Common myeloid progenitor, CD34-positive (primary cell): ENCODE results near the gene CD4.

Experiments
- CTCF ChIA-PET: fragments of 350-600 bp; sonication (Branson Sonifier 250); formaldehyde crosslinking; loops from one replicate; lab custom pipeline; 2021; ENCODE audit warnings: antibody characterized with exemption; lab: Charles Lee
- POLR2A ChIA-PET: fragments of 350-600 bp; sonication (Branson Sonifier 250); formaldehyde crosslinking; loops from one replicate; lab custom pipeline; 2021; ENCODE audit warnings: antibody characterized with exemption; lab: Charles Lee
- DNase-seq, 3 donors: peaks; one replicate each; pipeline versions ENCODE4 v3.0.0 to v3.0.0-alpha.2; 2013
- H3K27ac ChIP-seq, 2 experiments: 1 replicate in 1 of 2; 2 replicates in 1 of 2; pipeline ENCODE4 v1.7.0; 2013; ENCODE audit warnings: inconsistent platforms in 2 of 2, low read length in 2 of 2, mild to moderate bottlenecking in 2 of 2, low read depth in 1 of 2, moderate library complexity in 1 of 2; ENCODE audit not compliant: severe bottlenecking in 2 of 2, insufficient read depth in 1 of 2, poor library complexity in 1 of 2
- H3K27me3 ChIP-seq, 5 experiments: replicated peaks in 2 of 5; 1 replicate in 3 of 5; 2 replicates in 2 of 5; pipeline versions ENCODE4 v1.6.1 to v1.7.0; 2013; ENCODE audit warnings: low read length in 4 of 5, mild to moderate bottlenecking in 2 of 5, moderate library complexity in 2 of 5, inconsistent platforms in 1 of 5; ENCODE audit not compliant: insufficient read depth in 5 of 5, control insufficient read depth in 4 of 5
- H3K36me3 ChIP-seq, 4 experiments: 1 replicate in 2 of 4; 2 replicates in 2 of 4; pipeline versions ENCODE4 v1.6.1 to v1.7.0; 2013; ENCODE audit warnings: low read length in 3 of 4, control low read depth in 1 of 4, mild to moderate bottlenecking in 1 of 4; ENCODE audit not compliant: control insufficient read depth in 4 of 4, insufficient read depth in 4 of 4
- H3K4me1 ChIP-seq, 4 experiments: 1 replicate in 3 of 4; 2 replicates in 1 of 4; pipeline versions ENCODE4 v1.6.1 to v1.7.1; 2013; ENCODE audit warnings: low read length in 3 of 4, mild to moderate bottlenecking in 3 of 4, control low read depth in 1 of 4, inconsistent platforms in 1 of 4, moderate library complexity in 1 of 4; ENCODE audit not compliant: control insufficient read depth in 4 of 4, insufficient read depth in 4 of 4; ENCODE audit errors: control extremely low read depth in 1 of 4
- H3K4me3 ChIP-seq, 7 experiments: 1 replicate in 4 of 7; 2 replicates in 3 of 7; pipeline versions ENCODE4 v1.5.1 to v1.7.0; 2013; ENCODE audit warnings: mild to moderate bottlenecking in 7 of 7, low read length in 6 of 7, moderate library complexity in 6 of 7, inconsistent platforms in 2 of 7, low read depth in 2 of 7, control low read depth in 1 of 7; ENCODE audit not compliant: insufficient read depth in 4 of 7, control insufficient read depth in 1 of 7; ENCODE audit errors: extremely low read depth in 1 of 7
- H3K9me3 ChIP-seq, 5 experiments: 1 replicate in 4 of 5; 2 replicates in 1 of 5; pipeline versions ENCODE4 v1.6.1 to v1.7.1; 2013; ENCODE audit warnings: low read length in 4 of 5, mild to moderate bottlenecking in 2 of 5, inconsistent platforms in 1 of 5, low read depth in 1 of 5, moderate library complexity in 1 of 5; ENCODE audit not compliant: control insufficient read depth in 4 of 5, insufficient read depth in 2 of 5; ENCODE audit errors: control extremely low read depth in 1 of 5
- WGBS: methylation state at CpG from one replicate; pipeline ENCODE4 v1.1.5; 2013; ENCODE audit not compliant: insufficient coverage; 5-methylcytosine and 5-hydroxymethylcytosine counted together

The CD4 gene

DNA sequence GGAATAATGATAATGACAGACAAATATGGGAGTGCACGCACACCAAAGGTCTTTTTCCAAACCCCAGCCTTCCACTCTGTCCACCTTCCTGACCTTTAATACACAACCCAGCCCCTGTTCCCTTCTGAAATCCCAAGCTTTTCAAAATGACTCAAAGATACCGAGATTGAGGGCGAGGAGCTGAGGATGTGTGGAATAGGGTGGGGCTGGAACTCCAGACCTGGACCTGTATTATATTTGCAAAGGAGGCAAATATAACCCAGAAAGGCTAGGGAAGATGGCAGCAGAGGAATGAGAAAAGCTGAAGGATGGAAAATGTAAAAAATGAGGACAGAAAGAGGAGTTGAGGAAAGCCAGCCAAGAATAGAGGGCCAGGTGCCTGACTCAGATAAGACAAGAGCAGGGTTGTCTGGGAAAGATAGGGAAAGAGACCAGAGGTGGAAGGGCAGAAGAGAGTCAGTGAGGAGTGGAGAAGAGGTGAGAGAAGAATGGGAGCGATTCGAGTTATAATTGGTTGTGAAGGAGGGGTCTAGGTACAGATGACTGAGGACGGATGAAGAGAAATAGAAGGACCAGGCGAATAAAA, 24.2 kb upstream of the CD4 start:
- H3K36me3 ChIP-seq = peaks cover 0 to 7% (median 2%) of the 10 kb centered on the region in 4 experiments
- DNase-seq = no peak
- POLR2A ChIA-PET = interaction anchor here (2.3 kb wide), 1 partner anchor 12 kb away, joined by 12 read pairs; the partner anchor contains the start of gene MLF2

DNA sequence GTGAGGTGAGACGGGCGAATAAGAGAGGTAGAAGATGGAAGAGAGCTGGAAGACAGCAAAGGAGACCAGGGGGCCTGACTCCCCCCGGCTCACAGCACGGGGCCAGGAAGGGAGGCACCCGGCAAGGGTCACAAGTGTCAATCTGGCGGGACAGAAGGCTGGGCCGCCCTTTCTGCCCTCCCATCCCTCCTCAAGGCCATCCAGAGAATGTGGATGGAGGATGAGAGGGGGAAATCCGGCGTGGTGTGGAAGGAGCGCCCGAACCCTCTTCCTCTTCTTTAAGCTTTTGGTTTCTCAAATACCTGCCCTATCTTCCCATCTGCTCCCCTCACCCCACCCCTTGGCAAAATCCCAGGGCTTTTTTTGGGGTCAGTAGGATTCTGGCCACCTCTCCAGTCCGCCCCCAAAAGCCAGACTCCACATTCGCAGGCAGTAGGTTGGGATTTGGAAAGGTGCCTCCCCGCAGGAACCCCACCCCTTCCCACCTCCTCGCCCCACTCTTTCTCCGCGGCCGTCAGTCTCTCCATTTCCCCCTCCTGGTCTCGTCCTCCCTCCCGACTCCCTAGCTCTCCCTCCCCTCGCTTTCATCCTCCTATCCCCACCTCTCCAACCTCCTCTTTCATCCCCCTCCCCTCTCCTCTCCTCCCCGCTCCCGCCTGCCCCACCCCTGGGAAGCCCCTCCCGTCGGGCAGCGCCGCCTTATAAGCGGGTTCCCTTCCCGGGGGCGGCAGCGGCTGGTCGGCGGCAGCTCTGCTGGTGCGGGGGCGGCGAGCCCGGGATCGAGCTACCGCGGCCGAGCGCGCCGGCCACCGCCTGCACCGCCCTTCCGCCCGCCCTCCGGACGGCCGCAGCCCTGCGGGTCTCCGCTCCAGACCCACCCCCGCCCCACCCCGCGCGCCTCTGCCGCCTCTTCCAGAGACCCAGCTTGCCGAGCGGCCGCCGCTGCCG, 23.4 kb upstream of the CD4 start, which contains the start of gene PTMS:
Gene PTMS, plus strand, starts transcription at position 730 of the 948 bp plus-strand sequence. CDS start 343 bp downstream, outside the sequence.
- peak within 1 kb of the TSS in 1 of 2 experiments; percentile 70 for H3K27ac ChIP-seq
- peaks cover 0 to 10% (median 2%) of the 10 kb centered on the region in 4 experiments for H3K36me3 ChIP-seq
- whole genome bisulfite sequencing = 3% methylated on average over 39 of the region's 63 CpGs
- H3K4me3 ChIP-seq = peak within 1 kb of the TSS; percentile 56 to 93 (median 74)
- ChIA-PET POLR2A (interaction anchor here (0.6 to 2.3 kb wide), 3 partner anchors 13 to 193 kb away, joined by 3 to 12 read pairs (median 3); partner anchors contain the start of gene MLF2), CTCF (interaction anchor here (0.8 to 15.2 kb wide), 18 partner anchors 10 to 69 kb away, joined by 3 to 237 read pairs (median 4); partner anchors contain the start of genes CD4, GPR162 and MLF2)
- peaks cover 8 to 59% (median 37%) of the 10 kb centered on the region in 4 experiments for H3K4me1 ChIP-seq
- no peak for DNase-seq
- H3K9me3 ChIP-seq = no peaks in the 10 kb centered on the region
- H3K27me3 ChIP-seq = peaks cover 0 to 16% (median 0%) of the 10 kb centered on the region in 5 experiments

More for the DNA sequence above, 24.2 kb upstream of the CD4 start:
- 38% methylated on average over 6 of the region's 7 CpGs for WGBS
- Histone ChIP-seq H3K4me1 (peaks cover 8 to 53% (median 35%) of the 10 kb centered on the region in 4 experiments), H3K27ac (peak overlapping the region in 1 of 2 experiments; percentile 70), H3K4me3 (peak overlapping the region in 5 of 7 experiments; percentile 58 to 93 (median 71)), H3K9me3 (no peaks in the 10 kb centered on the region), H3K27me3 (peaks cover 0 to 16% (median 0%) of the 10 kb centered on the region in 5 experiments)
- CTCF ChIA-PET = interaction anchor here (0.8 to 15.2 kb wide), 10 partner anchors 9 to 67 kb away, joined by 3 to 237 read pairs (median 12); partner anchors contain the start of genes GPR162 and MLF2

DNA sequence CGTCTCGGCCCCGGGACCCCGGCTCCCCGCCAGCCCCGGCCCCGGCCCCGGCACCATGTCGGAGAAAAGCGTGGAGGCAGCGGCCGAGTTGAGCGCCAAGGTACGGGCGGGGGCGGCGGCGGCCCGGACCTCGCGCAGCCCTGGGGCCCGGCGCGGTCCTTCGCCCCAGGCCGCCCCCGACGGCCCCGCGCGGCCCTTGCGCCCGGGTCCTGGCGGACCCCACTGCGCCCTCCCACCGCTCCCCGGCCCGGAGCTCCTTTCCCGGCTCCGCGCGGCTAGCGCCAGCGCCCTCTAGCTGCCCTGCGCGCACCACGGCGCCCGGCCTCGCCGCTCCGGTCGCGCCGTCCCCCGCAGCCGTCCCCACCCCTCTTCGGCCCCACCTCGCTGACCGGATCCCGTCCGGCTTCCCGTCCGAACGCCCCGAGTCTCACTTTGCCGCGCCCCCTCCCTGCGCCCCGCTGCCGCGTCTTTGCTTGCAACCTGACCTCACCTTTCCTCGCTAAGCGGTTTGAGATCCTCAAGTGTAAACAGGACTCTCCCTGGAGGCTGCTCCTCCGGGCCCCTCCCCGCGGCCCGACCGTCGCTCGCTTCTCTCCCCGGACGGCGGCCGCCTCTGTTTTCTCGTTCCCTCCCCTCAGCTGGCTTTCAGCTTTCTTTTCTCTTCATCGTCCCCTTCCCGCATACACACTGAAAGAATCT, 22.5 kb upstream of the CD4 start:
- ChIA-PET POLR2A (interaction anchor here (1.1 to 2.3 kb wide), 2 partner anchors 14 to 192 kb away, joined by 3 to 12 read pairs; partner anchors contain the start of gene MLF2), CTCF (interaction anchor here (0.6 to 15.2 kb wide), 16 partner anchors 10 to 69 kb away, joined by 3 to 237 read pairs (median 4); partner anchors contain the start of genes CD4, GPR162 and MLF2)
- peak overlapping the region in 1 of 2 experiments; percentile 58 for H3K27ac ChIP-seq
- H3K4me1 ChIP-seq = peaks cover 8 to 68% (median 46%) of the 10 kb centered on the region in 4 experiments
- no peaks in the 10 kb centered on the region for H3K9me3 ChIP-seq
- WGBS = under 1% methylated on average over 72 of the region's 88 CpGs
- peaks cover 0 to 10% (median 2%) of the 10 kb centered on the region in 4 experiments for H3K36me3 ChIP-seq
- peak overlapping the region; percentile 56 to 93 (median 74) for H3K4me3 ChIP-seq
- H3K27me3 ChIP-seq = peaks cover 0 to 16% (median 0%) of the 10 kb centered on the region in 5 experiments
- peak; percentile 57 to 66 (median 60) for DNase-seq

DNA sequence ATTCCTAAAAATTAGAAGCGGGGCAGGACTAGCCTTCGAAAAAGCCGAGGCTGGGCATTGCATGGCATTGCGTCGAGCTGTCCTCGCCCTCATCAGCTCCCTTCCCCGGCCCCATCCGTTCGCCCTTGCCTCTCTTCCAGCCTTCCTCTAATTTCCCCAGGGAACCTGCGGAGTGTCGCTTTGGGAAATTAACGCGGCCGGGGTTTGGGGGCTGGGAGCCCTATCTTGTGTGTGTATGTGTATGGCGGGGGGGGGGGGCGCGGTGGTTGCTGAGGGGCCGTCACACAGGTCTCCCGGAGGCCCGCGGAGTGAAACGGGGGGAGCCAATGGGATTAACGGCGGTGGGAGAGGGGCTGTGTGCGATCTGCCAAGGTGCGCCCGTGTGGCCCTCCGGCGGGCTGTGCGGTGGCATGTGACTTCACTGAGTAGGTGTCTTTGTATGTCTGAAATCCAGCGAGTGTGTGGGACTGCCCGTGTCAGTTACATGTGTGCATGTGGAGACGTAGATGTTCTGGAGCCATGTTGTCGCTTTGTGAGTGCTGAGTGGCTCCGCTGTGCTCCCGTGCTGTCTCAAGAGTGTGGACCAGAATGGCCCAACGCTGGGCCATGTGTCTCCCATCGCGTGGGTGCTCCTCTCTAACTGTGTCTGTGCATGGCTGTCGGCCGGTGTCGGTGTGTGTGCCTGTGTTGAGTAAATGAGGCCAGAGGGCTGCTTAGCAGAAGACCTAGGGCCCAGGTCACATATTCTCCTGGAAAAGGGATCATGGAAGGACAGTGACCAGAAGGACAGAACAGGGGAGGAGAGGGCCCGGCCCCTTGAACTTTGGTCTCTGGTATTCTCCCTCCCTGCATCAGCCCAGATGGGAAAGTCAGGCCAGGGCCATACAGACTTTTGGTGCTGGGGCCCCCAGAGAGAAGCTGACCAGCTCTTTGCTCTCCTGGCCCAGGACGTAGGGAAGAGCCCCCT, 21.7 kb upstream of the CD4 start:
- H3K36me3 ChIP-seq = peaks cover 0 to 10% (median 2%) of the 10 kb centered on the region in 4 experiments
- ChIA-PET POLR2A (interaction anchor here (1.1 to 2.3 kb wide), 2 partner anchors 15 to 191 kb away, joined by 3 to 12 read pairs; partner anchors contain the start of gene MLF2), CTCF (interaction anchor here (0.6 to 15.2 kb wide), 14 partner anchors 9 to 61 kb away, joined by 3 to 237 read pairs (median 6); partner anchors contain the start of genes CD4, GPR162 and MLF2)
- H3K9me3 ChIP-seq = no peaks in the 10 kb centered on the region
- peak overlapping the region; percentile 56 to 93 (median 74) for H3K4me3 ChIP-seq
- peaks cover 0 to 16% (median 0%) of the 10 kb centered on the region in 5 experiments for H3K27me3 ChIP-seq
- WGBS = 55% methylated on average over 30 of the region's 44 CpGs
- no peak for DNase-seq
- peak overlapping the region in 1 of 2 experiments; percentile 58 for H3K27ac ChIP-seq
- H3K4me1 ChIP-seq = peaks cover 8 to 75% (median 54%) of the 10 kb centered on the region in 4 experiments

DNA sequence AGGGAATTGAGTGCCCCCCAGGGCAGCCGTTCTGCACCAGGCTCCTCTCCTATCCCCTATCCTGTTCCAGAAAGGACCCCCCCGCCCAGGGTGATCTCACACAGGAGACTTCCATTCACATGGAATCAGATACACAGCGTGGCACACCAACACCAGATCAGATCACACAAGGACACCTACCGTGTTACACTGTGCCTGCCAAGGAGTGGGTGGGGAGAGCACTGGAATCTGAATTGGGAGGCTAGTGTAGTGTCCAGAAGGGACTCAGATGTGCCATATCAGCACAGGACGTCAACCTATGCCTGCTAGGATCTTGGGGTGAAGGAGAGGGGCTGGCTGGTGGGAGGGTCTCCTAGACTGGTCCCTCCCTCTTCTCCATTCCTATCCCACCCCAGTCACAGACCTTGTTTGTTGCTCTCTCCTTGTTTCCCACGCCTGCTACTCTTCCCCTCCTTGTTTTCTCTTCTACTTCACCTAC, 20.9 kb upstream of the CD4 start:
- ChIA-PET POLR2A (no interaction called here), CTCF (interaction anchor here (0.6 to 15.2 kb wide), 7 partner anchors 9 to 62 kb away, joined by 3 to 237 read pairs (median 3); partner anchors contain the start of genes GPR162 and MLF2)
- H3K36me3 ChIP-seq = peaks cover 0 to 10% (median 2%) of the 10 kb centered on the region in 4 experiments
- DNase-seq = no peak
- WGBS = 93% methylated on average over 3 of the region's 6 CpGs
- H3K27me3 ChIP-seq = peaks cover 0 to 19% (median 0%) of the 10 kb centered on the region in 5 experiments
- H3K9me3 ChIP-seq = no peaks in the 10 kb centered on the region
- H3K4me1 ChIP-seq = peaks cover 8 to 83% (median 62%) of the 10 kb centered on the region in 4 experiments
- no peak overlapping the region for H3K27ac ChIP-seq
- H3K4me3 ChIP-seq = peak overlapping the region in 4 of 7 experiments; percentile 2 to 93 (median 39)
